Gastrocnemius medialis (tissue), 4 donors: Measurements from ENCODE around the gene C2CD4D. TPM values are rescaled to one million over a fixed set of nuclear protein-coding genes. Genes with fewer than 3 reads are reported as not detected.
"Not testable (repeated sequence)": the region's sequence is repeated elsewhere in the genome, so short reads cannot be mapped to it uniquely, and the experiment has no call there.

Experiments used
- ATAC-seq, 2 donors: fragments of 150-250 bp; one replicate each; pipeline ENCODE4 v1.9.1; 2016
- DNase-seq, 2 donors: peaks; one replicate each; pipeline ENCODE4 v3.0.0-alpha.2; 2019
- H3K27ac ChIP-seq, 4 donors: fragments of 200-600 bp; sonication (generic); 1 replicate in 1 of 4; 2 replicates in 3 of 4; pipeline ENCODE4 v1.5.1; 2016 to 2018; ENCODE audit warnings: mild to moderate bottlenecking in 2 of 4, moderate library complexity in 1 of 4
- H3K27me3 ChIP-seq, 3 donors: fragments of 200-600 bp; sonication (generic) in 2 of 3; 1 replicate in 1 of 3; 2 replicates in 2 of 3; pipeline versions ENCODE4 v1.5.1 to v1.6.0; 2016 to 2019; ENCODE audit warnings: mild to moderate bottlenecking in 1 of 3, moderate library complexity in 1 of 3
- H3K36me3 ChIP-seq, 2 donors: fragments of 200-600 bp; sonication (generic) in 1 of 2; one replicate each; pipeline ENCODE4 v1.5.1; 2017 to 2018
- H3K4me1 ChIP-seq, 2 donors: fragments of 200-600 bp; sonication (generic) in 1 of 2; one replicate each; pipeline ENCODE4 v1.5.1; 2016 to 2017; ENCODE audit warnings: mild to moderate bottlenecking in 2 of 2
- H3K4me3 ChIP-seq, 4 donors: fragments of 200-600 bp; sonication (generic) in 3 of 4; 1 replicate in 1 of 4; 2 replicates in 3 of 4; pipeline ENCODE4 v1.5.1; 2016 to 2019; ENCODE audit warnings: mild to moderate bottlenecking in 2 of 4
- H3K9me3 ChIP-seq, 3 donors: fragments of 200-600 bp; sonication (generic) in 2 of 3; 1 replicate in 1 of 3; 2 replicates in 2 of 3; pipeline ENCODE4 v1.5.1; 2016 to 2019
- CTCF ChIP-seq, 5 experiments: fragments of 450-650 bp in 3 of 5; fragments of 200-600 bp in 2 of 5; sonication (generic) in 2 of 5; IDR thresholded peaks in 4 of 5; conservative IDR thresholded peaks in 1 of 5; 1 replicate in 4 of 5; 2 replicates in 1 of 5; pipeline ENCODE4 v1.5.1; 2016 to 2019; ENCODE audit warnings: antibody characterized with exemption in 5 of 5, mild to moderate bottlenecking in 3 of 5, moderate library complexity in 3 of 5
- POLR2A ChIP-seq, 2 donors: fragments of 450-650 bp; IDR thresholded peaks; one replicate each; pipeline ENCODE4 v1.6.1; 2017; ENCODE audit warnings: antibody characterized with exemption in 2 of 2, mild to moderate bottlenecking in 2 of 2, moderate library complexity in 2 of 2
- in situ Hi-C, 4 donors: fragments of 200-750 bp; cut with MboI; loops; one replicate each; pipeline versions ENCODE4 v1.15.0 to v1.8.0; 2017; ENCODE audit warnings: low sequenced_read_pairs in 4 of 4
- intact Hi-C: fragments of 100-400 bp; cut with DNase I; formaldehyde crosslinking; loops from one replicate; pipeline ENCODE4 v1.15.1; 2023; ENCODE audit warnings: low total_unique reads
- total RNA-seq, 4 donors: library from RNA; depleted of rRNA; stranded (reverse); fragments of >200 nt; gene quantifications; one replicate each; pipeline versions ENCODE4 v1.1.0 to v1.2.3, GENCODE V29; 2016

Gene C2CD4D
- not detected for total RNA-seq

GRCh38 chr1:151839457-151840403 is at the start of gene C2CD4D:
TSS of gene C2CD4D (minus strand) at chr1:151839820. CDS start at chr1:151838989, 831 bp downstream.
- DNase-seq (peak in 1 of 2 donors; percentile 6), ATAC-seq (no peak)
- Histone ChIP-seq H3K36me3 (no peaks in the 10 kb centered on the region), H3K4me3 (peak within 1 kb of the TSS in 3 of 4 donors; percentile 43 to 56 (median 43)), H3K9me3 (no peaks in the 10 kb centered on the region), H3K27me3 (peaks cover 21 to 30% (median 26%) of the 10 kb centered on the region in 3 donors), H3K4me1 (peaks cover 7 to 10% of the 10 kb centered on the region in 2 donors), H3K27ac (no peak within 1 kb of the TSS)
- in situ Hi-C loops (loop anchor here (10.0 to 25.0 kb wide), 4 partner anchors 75 to 252 kb away; partner anchors contain the start of genes MRPL9 (in 1 of the 4) and SNX27 (in 1 of the 4)), intact Hi-C loops (loop anchor here (5.0 to 10.0 kb wide), 2 partner anchors 117 to 1795 kb away; partner anchors contain the start of genes CHTOP and RIIAD1)
- TF ChIP-seq POLR2A (IDR thresholded peaks at IDR 0.05) (no peak), CTCF (IDR thresholded peaks at IDR 0.05 in 4 of 5, conservative IDR thresholded peaks at IDR 0.05 in 1 of 5) (no peak)

- in situ Hi-C loops: no loop called here
- H3K27me3 ChIP-seq: no peaks in the 10 kb centered on the region
- H3K36me3 ChIP-seq: peaks cover 0 to 52% of the 10 kb centered on the region in 2 donors
- H3K4me1 ChIP-seq: no peaks in the 10 kb centered on the region
- H3K27ac ChIP-seq: no peak overlapping the region
- H3K9me3 ChIP-seq: no peaks in the 10 kb centered on the region
- H3K4me3 ChIP-seq: no peak overlapping the region
- ATAC-seq (no peak), DNase-seq (no peak)
- TF ChIP-seq POLR2A (IDR thresholded peaks at IDR 0.05): no peak
- TF ChIP-seq CTCF (IDR thresholded peaks at IDR 0.05 in 4 of 5, conservative IDR thresholded peaks at IDR 0.05 in 1 of 5): peak in 1 of 5 experiments; percentile 31
- intact Hi-C loops: no loop called here
These were observed 49.5 kb upstream of the C2CD4D start for GRCh38 chr1:151888972-151889570.

- no peak overlapping the region for H3K27ac ChIP-seq
- H3K36me3 ChIP-seq: peaks cover 0 to 44% of the 10 kb centered on the region in 2 donors
- no peaks in the 10 kb centered on the region for H3K9me3 ChIP-seq
- H3K4me1 ChIP-seq: no peaks in the 10 kb centered on the region
- ATAC-seq (peak in 1 of 2 donors; percentile 30), DNase-seq (no peak)
- no peak overlapping the region for H3K4me3 ChIP-seq
- H3K27me3 ChIP-seq: no peaks in the 10 kb centered on the region
- no peak for TF ChIP-seq POLR2A (IDR thresholded peaks at IDR 0.05)
- TF ChIP-seq CTCF (IDR thresholded peaks at IDR 0.05 in 4 of 5, conservative IDR thresholded peaks at IDR 0.05 in 1 of 5): no peak
- intact Hi-C loops (no loop called here), in situ Hi-C loops (no loop called here)
These were observed 47.4 kb upstream of the C2CD4D start for GRCh38 chr1:151887028-151887427.

GRCh38 chr1:151885479-151885878 is 45.9 kb upstream of the C2CD4D start:
- no peaks in the 10 kb centered on the region for H3K4me1 ChIP-seq
- no peak overlapping the region for H3K4me3 ChIP-seq
- DNase-seq (no peak), ATAC-seq (no peak)
- TF ChIP-seq POLR2A (IDR thresholded peaks at IDR 0.05): no peak
- TF ChIP-seq CTCF (IDR thresholded peaks at IDR 0.05 in 4 of 5, conservative IDR thresholded peaks at IDR 0.05 in 1 of 5): no peak
- intact Hi-C loops: no loop called here
- in situ Hi-C loops: no loop called here
- H3K27me3 ChIP-seq: no peaks in the 10 kb centered on the region
- H3K27ac ChIP-seq: no peak overlapping the region
- peaks cover 0 to 38% of the 10 kb centered on the region in 2 donors for H3K36me3 ChIP-seq
- no peaks in the 10 kb centered on the region for H3K9me3 ChIP-seq

GRCh38 chr1:151884879-151885278 is 45.3 kb upstream of the C2CD4D start:
- in situ Hi-C loops, DNase-seq, H3K4me3 ChIP-seq, ATAC-seq, H3K27me3 ChIP-seq, H3K9me3 ChIP-seq, H3K4me1 ChIP-seq, H3K27ac ChIP-seq, intact Hi-C loops: not testable (repeated sequence)
- peaks cover 0 to 32% of the 10 kb centered on the region in 2 donors for H3K36me3 ChIP-seq

GRCh38 chr1:151884445-151884844 is 44.8 kb upstream of the C2CD4D start:
- H3K9me3 ChIP-seq, ATAC-seq, H3K27ac ChIP-seq, H3K4me3 ChIP-seq, H3K4me1 ChIP-seq, H3K27me3 ChIP-seq, DNase-seq, in situ Hi-C loops, intact Hi-C loops: not testable (repeated sequence)
- peaks cover 0 to 32% of the 10 kb centered on the region in 2 donors for H3K36me3 ChIP-seq

GRCh38 chr1:151883898-151884297 is 44.3 kb upstream of the C2CD4D start:
- in situ Hi-C loops, ATAC-seq, H3K4me3 ChIP-seq, H3K27me3 ChIP-seq, intact Hi-C loops, DNase-seq, H3K27ac ChIP-seq, H3K4me1 ChIP-seq, H3K9me3 ChIP-seq: not testable (repeated sequence)
- peaks cover 0 to 28% of the 10 kb centered on the region in 2 donors for H3K36me3 ChIP-seq
